ENCODE measurements around the gene CXXC5.

Gene CXXC5

GRCh38 chr5:139651853-139652787, 4.0 kb downstream of the CXXC5 start:
- peak; percentile 70 for DNase-seq

GRCh38 chr5:139652788-139653241, 4.7 kb downstream of the CXXC5 start:
- no peak for DNase-seq

GRCh38 chr5:139653616-139654015, 5.5 kb downstream of the CXXC5 start:
- DNase-seq, result no peak

GRCh38 chr5:139654464-139654863, 6.3 kb downstream of the CXXC5 start:
- DNase-seq, result no peak

GRCh38 chr5:139654871-139655491, 6.8 kb downstream of the CXXC5 start:
- DNase-seq, result no peak

- no peak for DNase-seq
Observed at GRCh38 chr5:139655727-139656271, 7.7 kb downstream of the CXXC5 start.

- DNase-seq, result no peak
Observed at GRCh38 chr5:139657363-139658321, 9.5 kb downstream of the CXXC5 start.

GRCh38 chr5:139658501-139658927, 10.4 kb downstream of the CXXC5 start:
- DNase-seq, result no peak

- DNase-seq, result no peak
Observed at GRCh38 chr5:139658928-139659667, 10.9 kb downstream of the CXXC5 start.

- no peak for DNase-seq
Observed at GRCh38 chr5:139659695-139660101, 11.5 kb downstream of the CXXC5 start.

- no peak for DNase-seq
Observed at GRCh38 chr5:139660105-139660922, 12.2 kb downstream of the CXXC5 start.

GRCh38 chr5:139660923-139661814, 13.0 kb downstream of the CXXC5 start:
- no peak for DNase-seq

GRCh38 chr5:139662617-139663016, 14.5 kb downstream of the CXXC5 start:
- no peak for DNase-seq

- DNase-seq, result no peak
Observed at GRCh38 chr5:139663207-139664085, 15.3 kb downstream of the CXXC5 start.

- no peak for DNase-seq
Observed at GRCh38 chr5:139664086-139664693, 16.0 kb downstream of the CXXC5 start.

- peak; percentile 64 for DNase-seq
Observed at GRCh38 chr5:139664727-139665351, 16.7 kb downstream of the CXXC5 start.

GRCh38 chr5:139665626-139666025, 17.5 kb downstream of the CXXC5 start:
- no peak for DNase-seq

- no peak for DNase-seq
Observed at GRCh38 chr5:139666551-139666950, 18.4 kb downstream of the CXXC5 start.
